Adipose tissue (tissue), 3 donors: ENCODE data around the gene POU2F2. TPM values are rescaled to one million over a fixed set of nuclear protein-coding genes. Genes with fewer than 3 reads are reported as not detected.

Source experiments
- H3K27ac ChIP-seq: one replicate; pipeline ENCODE4 v1.5.1; 2013; ENCODE audit warnings: low read depth, low read length
- WGBS, 3 donors: extraction: QIAGEN DNeasy Blood & Tissue Kit; methylation state at CpG; one replicate each; pipeline ENCODE4 v1.1.7; 2013; 5-methylcytosine and 5-hydroxymethylcytosine counted together
- polyA plus RNA-seq, 3 donors: library from polyadenylated mRNA; stranded (reverse); fragments of 200-250 nt; gene quantifications; one replicate each; pipeline ENCODE4 v1.2.3, GENCODE V29; 2013
- donor health status: healthy with polysubstance abuse.
- donor health status: Bipolar disorder and iron deficiency.
- donor health status: healthy.

POU2F2 gene
- polyA plus RNA-seq, 3 donors, result 0.67 to 1.2 (median 0.83) TPM

DNA sequence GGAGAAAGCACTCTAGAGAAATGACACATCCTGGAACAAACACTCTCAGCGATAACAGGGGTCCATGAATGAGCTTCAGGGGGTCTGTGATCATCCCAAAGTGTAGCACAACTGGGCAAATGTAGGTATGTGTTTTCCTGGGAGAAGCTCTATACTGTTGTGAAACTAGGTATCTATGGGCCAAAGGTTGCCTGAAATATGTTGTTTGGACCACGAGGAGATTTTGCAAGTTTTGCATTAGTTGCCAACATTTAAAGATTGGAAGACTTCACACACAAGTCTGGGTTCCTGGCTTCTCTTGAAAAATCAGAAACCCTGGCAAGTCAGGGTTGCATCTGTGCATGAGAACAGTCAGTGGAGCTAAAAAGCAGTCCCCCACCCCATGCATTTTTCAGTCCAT is 26.7 kb upstream of the POU2F2 start:
- H3K27ac ChIP-seq, result no peak overlapping the region
- WGBS, 3 donors, result 33 to 47% (median 36%) methylated on average over 2 of the region's 2 CpGs

GRCh38 chr19:42156571-42156970 is 24.3 kb upstream of the POU2F2 start:
- 90 to 94% (median 92%) methylated on average over 8 of the region's 8 CpGs for WGBS, 3 donors
- H3K27ac ChIP-seq, result no peak overlapping the region

- H3K27ac ChIP-seq, result no peak overlapping the region
- 48 to 54% (median 49%) methylated on average over 10 of the region's 10 CpGs for WGBS, 3 donors
Observed at GRCh38 chr19:42155796-42156195, 23.6 kb upstream of the POU2F2 start.

DNA sequence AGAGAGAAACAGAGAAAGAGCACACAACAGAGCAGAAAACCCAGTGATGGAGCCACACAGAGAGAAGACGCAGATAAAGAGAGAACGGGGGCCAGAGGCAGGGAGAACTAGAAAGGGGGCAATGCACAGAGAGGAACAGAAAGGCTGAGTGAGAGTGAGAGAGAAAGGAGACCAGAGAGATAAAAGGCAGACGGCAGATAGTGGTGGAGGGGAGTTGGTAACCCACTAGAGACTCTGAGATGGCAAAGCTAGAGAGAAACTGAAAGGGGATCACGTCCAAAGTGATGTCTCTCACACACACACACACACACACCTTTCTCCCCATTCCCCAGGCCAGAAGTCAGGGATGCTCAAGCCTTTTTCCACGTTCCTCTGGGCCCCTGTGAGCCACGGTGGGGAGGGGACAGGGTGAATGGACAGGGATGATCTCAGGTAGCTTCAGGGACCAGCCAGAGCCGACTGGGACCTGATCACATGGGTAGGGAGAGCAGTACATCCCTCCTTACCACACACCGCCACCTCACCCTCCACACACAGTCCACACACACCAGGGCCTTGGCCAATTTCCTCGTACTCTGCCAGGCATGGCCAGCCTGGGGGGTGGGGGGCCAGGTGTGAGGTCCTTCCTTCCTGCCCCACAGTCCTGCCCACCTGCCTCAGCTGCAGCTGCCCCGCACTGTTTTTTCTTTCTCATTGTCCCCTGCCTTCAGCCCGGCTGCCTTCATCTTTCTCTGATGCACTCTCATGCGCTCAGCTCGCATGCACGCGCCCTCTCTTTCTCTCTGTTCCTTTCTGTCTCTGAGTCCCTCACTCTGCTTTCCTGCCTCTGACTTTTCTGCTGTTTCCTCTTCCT is 22.5 kb upstream of the POU2F2 start:
- WGBS, 3 donors, result 32 to 52% (median 47%) methylated on average over 15 of the region's 15 CpGs
- no peak overlapping the region for H3K27ac ChIP-seq

GRCh38 chr19:42153672-42154433 is 21.6 kb upstream of the POU2F2 start:
- 41 to 55% (median 45%) methylated on average over 16 to 20 of the region's 20 CpGs for WGBS, 3 donors
- H3K27ac ChIP-seq, result no peak overlapping the region

GRCh38 chr19:42152910-42153671 is 20.8 kb upstream of the POU2F2 start:
- H3K27ac ChIP-seq, result no peak overlapping the region
- WGBS, 3 donors, result 79 to 88% (median 81%) methylated on average over 25 of the region's 25 CpGs

DNA sequence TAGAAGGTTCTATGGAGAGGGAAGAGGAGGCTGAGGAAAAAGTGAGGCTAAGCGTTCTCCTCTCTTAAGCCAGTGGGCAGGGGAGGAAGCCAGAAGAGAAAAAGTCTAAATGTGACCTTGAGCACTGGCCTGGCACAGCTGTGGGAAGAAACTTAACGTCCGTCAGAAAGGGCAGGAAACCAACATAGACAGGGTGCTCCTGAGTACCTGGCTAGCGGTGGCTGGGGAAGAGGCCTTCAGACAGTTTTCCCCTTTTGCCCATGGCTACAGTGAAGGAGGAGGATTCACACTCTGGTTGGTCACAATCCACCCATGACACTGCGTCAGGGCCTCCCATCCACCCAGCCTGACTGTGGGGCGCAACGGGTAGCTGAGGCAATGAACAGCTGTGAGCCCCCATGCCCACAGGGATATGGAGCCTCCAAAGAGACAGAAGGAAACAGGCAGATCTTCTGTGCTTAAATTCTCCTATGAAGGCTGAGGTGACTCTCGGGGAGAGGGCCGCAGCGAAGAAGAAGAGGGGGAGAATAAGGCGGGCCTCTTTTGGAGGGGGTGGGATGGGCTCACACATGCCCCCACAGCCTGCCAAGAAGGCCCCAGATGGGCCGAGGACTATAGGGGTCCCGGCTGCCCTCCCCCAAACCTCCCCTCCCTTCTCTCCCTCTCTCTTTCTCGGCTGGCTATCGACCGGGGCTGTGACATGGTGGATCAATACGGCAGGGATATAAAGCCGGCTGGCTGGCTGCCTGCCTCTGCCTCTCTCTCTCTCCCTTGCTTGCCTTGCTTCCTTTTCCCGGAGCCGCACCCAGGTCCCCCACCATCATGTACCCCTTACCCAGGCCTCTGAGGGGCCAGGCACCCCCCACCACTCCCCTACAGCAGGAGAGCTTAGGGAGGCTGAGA is 19.8 kb upstream of the POU2F2 start:
- WGBS, 3 donors, result 30 to 71% (median 62%) methylated on average over 20 of the region's 20 CpGs
- no peak overlapping the region for H3K27ac ChIP-seq

DNA sequence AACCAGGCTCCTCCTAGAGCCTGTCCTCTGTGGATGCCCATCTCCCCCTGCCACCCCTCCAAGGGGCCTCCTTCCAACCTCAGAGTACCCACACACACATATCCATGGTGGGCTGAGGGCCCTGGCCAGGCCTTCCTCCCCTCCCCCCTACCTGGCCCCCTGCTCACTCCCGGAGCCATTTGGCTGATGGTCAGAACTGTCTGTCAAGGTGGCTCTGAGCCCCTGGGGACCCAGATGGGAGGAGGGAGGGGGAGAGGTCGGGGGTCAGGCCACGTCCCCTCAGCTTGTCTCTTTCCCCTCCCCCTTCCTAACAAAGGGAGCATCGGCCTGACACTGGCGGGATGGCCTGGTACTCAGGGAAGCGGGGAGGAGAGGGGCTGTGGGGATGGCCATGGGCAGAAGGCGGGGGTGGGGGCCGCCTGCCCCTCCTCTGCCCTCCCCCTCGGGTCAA is 18.7 kb upstream of the POU2F2 start:
- no peak overlapping the region for H3K27ac ChIP-seq

DNA sequence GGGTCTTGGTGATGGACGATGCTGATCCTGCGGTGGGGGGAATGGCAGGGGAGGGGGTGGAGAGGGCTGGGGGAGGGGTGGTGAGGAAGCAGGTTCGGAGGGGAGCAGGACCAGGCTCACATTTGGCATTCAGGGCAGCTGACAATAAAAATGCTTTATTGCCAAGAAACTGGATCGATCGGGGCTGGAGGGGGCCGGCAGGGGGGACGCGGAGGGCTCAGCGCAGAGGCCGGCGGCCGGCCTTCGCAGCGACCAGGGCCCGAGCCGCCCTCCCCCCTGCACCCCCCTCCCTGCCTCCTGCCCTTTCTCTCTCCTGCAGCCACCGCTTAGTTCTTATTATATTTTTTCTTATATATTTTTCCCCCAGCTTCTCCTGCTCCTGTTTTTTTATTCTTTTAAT is 18.1 kb upstream of the POU2F2 start:
- H3K27ac ChIP-seq, result no peak overlapping the region
- 4 to 31% (median 17%) methylated on average over 5 to 17 of the region's 17 CpGs for WGBS, 3 donors

More for the DNA sequence above, 18.7 kb upstream of the POU2F2 start:
- WGBS, 3 donors, result 20 to 39% (median 36%) methylated on average over 8 to 9 of the region's 9 CpGs

- WGBS, 3 donors, result 33 to 65% (median 51%) methylated on average over 5 of the region's 5 CpGs
Observed at GRCh38 chr19:42149447-42150202, 17.4 kb upstream of the POU2F2 start.

DNA sequence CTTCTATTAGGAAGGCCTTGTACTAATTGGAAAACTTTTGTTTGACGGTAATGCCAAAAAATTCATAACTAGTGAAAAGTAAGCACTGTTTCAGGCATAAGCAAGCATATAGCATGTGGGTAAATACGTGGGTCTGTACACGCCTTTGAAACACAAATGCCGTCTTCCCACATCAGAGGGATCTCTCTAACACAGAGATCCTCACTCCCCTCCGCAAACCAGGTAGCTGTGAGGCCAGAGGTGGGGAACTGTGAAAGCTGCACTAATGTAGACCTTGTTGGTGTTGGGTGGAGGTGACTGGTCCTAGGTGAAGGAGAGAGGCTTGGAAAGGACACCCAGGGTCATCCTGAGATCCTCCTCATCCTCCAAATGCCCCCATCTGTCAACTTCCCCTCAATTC is 16.0 kb upstream of the POU2F2 start:
- no peak overlapping the region for H3K27ac ChIP-seq
- WGBS, 3 donors, result 80 to 82% (median 80%) methylated on average over 5 of the region's 5 CpGs

More at GRCh38 chr19:42149447-42150202, 17.4 kb upstream of the POU2F2 start:
- no peak overlapping the region for H3K27ac ChIP-seq

DNA sequence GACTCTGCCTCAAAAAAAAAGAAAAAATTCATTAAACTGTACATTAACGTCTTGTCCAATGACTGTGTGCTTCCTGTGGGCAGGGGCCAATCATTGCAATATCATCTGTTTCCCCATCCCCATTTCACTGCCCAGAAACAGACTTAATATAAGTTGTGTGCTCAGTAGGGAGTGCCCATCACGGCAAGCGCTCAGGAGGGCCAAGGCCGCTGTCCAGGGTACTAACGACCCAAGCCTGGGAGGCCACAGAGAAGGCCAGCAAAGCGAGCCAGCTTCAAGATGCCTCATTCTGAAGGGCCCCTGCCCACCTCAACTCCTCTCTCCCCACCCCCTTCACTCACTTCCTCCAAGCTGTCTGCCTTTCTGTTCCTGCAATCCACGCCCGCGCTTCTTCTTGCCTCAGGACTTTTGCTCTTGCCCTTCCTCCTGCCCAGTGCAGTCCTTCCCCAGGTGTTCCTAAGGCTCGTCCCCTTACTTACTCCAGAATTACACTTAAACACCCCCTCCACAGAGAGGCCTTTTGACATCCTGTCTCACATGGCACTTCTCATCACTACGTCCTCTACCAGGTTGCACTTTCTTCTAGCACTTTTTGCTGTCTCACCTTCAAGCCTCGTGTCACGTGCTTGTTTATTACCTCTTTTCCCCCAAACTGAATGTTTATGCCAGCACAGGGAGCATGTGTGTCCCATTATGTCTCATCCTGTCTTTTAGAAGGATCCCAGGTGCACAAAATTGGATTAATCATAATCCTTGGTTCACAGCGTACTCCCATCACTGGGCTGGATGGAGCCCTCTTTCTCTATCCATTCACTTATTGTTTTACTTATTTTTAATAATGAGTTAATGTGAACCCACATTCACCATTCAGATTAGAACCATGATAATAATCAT is 11.3 kb upstream of the POU2F2 start:
- H3K27ac ChIP-seq, result no peak overlapping the region
- WGBS, 3 donors, result 52 to 59% (median 53%) methylated on average over 14 of the region's 14 CpGs

- H3K27ac ChIP-seq, result no peak overlapping the region
- WGBS, 3 donors, result 15 to 16% (median 15%) methylated on average over 8 of the region's 8 CpGs
Observed at GRCh38 chr19:42140125-42140754, 8.0 kb upstream of the POU2F2 start.

DNA sequence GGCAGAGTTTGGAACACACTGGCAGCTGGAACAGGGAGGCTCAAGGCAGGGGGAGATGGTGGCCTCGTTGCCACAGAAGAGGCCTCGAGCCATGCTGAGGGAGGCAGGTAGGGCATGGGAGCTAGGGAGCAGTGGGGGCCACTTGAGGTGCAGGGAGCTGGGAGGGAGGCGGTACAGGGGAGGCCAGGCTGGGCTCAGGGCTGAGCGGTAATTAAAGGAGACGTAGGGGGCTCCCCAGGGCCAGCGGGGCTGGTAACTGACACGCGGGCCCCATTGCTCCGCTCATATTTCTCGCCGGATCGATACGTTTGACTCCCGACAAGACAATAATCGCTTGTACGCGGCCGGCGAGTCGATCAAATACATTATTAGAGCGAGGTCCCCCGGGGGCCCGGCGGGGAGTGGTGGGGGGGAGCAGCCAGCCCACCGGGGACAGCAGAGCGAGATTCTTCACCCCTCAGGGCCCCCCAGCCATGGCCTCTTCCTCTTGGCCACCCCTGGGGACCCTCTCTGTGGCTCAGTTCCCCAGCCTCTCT is 2.4 kb upstream of the POU2F2 start:
- no peak overlapping the region for H3K27ac ChIP-seq
- WGBS, 3 donors, result 72 to 83% (median 79%) methylated on average over 23 to 26 of the region's 26 CpGs

DNA sequence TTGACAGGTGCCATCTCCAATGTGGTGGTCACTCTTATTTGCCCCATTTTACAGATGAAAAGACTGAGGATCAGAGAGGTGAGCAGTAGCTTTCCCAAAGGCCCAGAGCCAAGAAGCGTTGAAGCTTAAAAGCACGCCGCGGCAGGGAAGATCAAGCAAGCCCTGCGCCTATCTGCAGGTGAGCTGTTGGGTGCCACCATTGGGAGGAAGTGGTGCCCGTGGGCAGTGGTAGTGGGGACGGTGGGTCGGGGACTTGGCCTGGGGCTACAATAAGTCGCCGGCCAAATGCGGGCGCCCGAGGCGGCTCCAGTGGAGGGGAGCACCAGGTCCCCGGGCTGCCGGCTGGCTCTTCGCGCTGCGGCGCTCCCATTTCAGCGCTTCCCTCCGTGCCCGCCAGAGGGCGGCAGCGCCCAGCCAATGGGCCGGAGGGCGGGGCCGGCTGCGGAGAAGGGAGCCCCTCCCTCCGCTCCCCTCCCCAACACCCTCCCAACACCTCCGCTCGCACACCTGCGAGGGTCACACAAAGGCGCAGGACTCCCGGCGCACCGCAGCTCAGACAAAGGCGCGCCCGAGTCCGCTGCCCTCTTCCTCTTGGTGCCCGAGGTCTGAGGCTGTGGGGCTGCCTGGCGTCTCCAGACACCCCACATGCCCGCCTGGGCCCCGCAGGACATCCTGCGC is 744 bp upstream of the POU2F2 start:
- WGBS, 3 donors, result 3 to 7% (median 4%) methylated on average over 27 to 46 of the region's 46 CpGs
- no peak overlapping the region for H3K27ac ChIP-seq
